ENCODE measurements around the gene POLR3E. TPM values are rescaled to one million over a fixed set of nuclear protein-coding genes. Genes with fewer than 3 reads are reported as not detected.

POLR3E gene
- total RNA-seq, 1 experiment from 2014 or later: 65.0 TPM

GRCh38 chr16:22317001-22317530 lies 19.9 kb downstream of the POLR3E start:
- Histone ChIP-seq H3K4me2 (ENCODE audit: low read length) (no peak overlapping the region), H3K9me3 (ENCODE audit: control insufficient read depth in 1 of 2, insufficient read depth in 1 of 2, low read depth in 1 of 2, low read length in 2 of 2) (no peaks in the 10 kb centered on the region), H4K20me1 (ENCODE audit: insufficient read depth) (no peaks in the 10 kb centered on the region), H3K27ac (ENCODE audit: low read depth, low read length) (no peak overlapping the region), H2AFZ (ENCODE audit: low read depth, low read length, poor library complexity, severe bottlenecking) (no peak overlapping the region), H3K36me3 (ENCODE audit: control insufficient read depth in 1 of 2, insufficient read depth in 2 of 2, low read length in 2 of 2) (peaks cover 22 to 33% of the 10 kb centered on the region in 2 experiments), H3K9ac (ENCODE audit: low read length) (no peak overlapping the region), H3K79me2 (ENCODE audit: insufficient read depth, low read length) (peaks cover 7% of the 10 kb centered on the region; the same call in 1 of the 2 replicates), H3K9me2 (ENCODE audit: insufficient read depth) (no peaks in the 10 kb centered on the region), H3K4me1 (ENCODE audit: control insufficient read depth in 1 of 2, insufficient read depth in 2 of 2, low read length in 2 of 2) (no peaks in the 10 kb centered on the region), H3K4me3 (replicated peaks in 1 of 2; ENCODE audit: low read depth in 1 of 2, low read length in 2 of 2) (no peak overlapping the region), H3K27me3 (ENCODE audit: insufficient read depth, low read length) (no peaks in the 10 kb centered on the region)
- ChIA-PET POLR2A (no interaction called here), RAD21 (ENCODE audit: low non-redundant PET in 1 of 2, low total read pairs in 2 of 2, uncharacterized antibody in 2 of 2, unreplicated experiment in 2 of 2) (no interaction called here), CTCF (no interaction called here)
- TF ChIP-seq SIN3A (IDR thresholded peaks at IDR 0.05; ENCODE audit: low read depth) (no peak), ELF1 (IDR thresholded peaks at IDR 0.05; ENCODE audit: borderline replicate concordance, low read depth) (no peak), CTCF (IDR thresholded peaks at IDR 0.05 in 2 of 3, conservative IDR thresholded peaks at IDR 0.05 in 1 of 3; ENCODE audit: borderline replicate concordance in 1 of 3, insufficient read depth in 1 of 3, low read depth in 2 of 3, low read length in 2 of 3) (no peak), CBX3 (IDR thresholded peaks at IDR 0.05; ENCODE audit: low read depth) (no peak), EZH2 (IDR thresholded peaks at IDR 0.05) (no peak), ZNF274 (IDR thresholded peaks at IDR 0.05; ENCODE audit: low read depth, low read length) (no peak), POLR2AphosphoS5 (IDR thresholded peaks at IDR 0.05; ENCODE audit: low read depth, low read length) (no peak), ATF3 (IDR thresholded peaks at IDR 0.05) (no peak), REST (IDR thresholded peaks at IDR 0.05; ENCODE audit: low read depth) (no peak), ZBTB33 (IDR thresholded peaks at IDR 0.05; ENCODE audit: extremely low read depth, insufficient replicate concordance, low read length) (no peak), RAD21 (IDR thresholded peaks at IDR 0.05; ENCODE audit: low read depth) (no peak), POLR2A (IDR thresholded peaks at IDR 0.05; ENCODE audit: borderline replicate concordance, extremely low read depth, insufficient read depth, insufficient read length) (no peak), TCF7L2 (IDR thresholded peaks at IDR 0.05; ENCODE audit: borderline replicate concordance, extremely low read depth, insufficient read depth, insufficient read length) (no peak), ZFX (IDR thresholded peaks at IDR 0.05) (no peak), FOSL1 (IDR thresholded peaks at IDR 0.05; ENCODE audit: low read depth) (no peak), SP1 (IDR thresholded peaks at IDR 0.05; ENCODE audit: low read depth) (no peak), JUND (IDR thresholded peaks at IDR 0.05) (no peak), EGR1 (IDR thresholded peaks at IDR 0.05; ENCODE audit: low read depth) (no peak)
- no TSS peak for BruUV-seq (replicated peaks)
- intact Hi-C loops (cut with micrococcal nuclease): no loop called here
- DNase-seq (ENCODE audit: low read depth, low spot score) (no peak), ATAC-seq (no peak)
